RCC 7860 (cell line): ENCODE measurements around the gene IMMP2L.
"Not testable (repeated sequence)": the region's sequence is repeated elsewhere in the genome, so short reads cannot be mapped to it uniquely, and the experiment has no call there.

Experiments used
- DNase-seq: peaks from one replicate; pipeline ENCODE4 v3.0.0-alpha.2; 2015; ENCODE audit warnings: low spot score
- FAIRE-seq: peaks from 2 replicates; lab custom pipeline; 2012; peaks lifted over from hg19 to GRCh38; lab: Jason Lieb, UNC

Gene IMMP2L

DNA sequence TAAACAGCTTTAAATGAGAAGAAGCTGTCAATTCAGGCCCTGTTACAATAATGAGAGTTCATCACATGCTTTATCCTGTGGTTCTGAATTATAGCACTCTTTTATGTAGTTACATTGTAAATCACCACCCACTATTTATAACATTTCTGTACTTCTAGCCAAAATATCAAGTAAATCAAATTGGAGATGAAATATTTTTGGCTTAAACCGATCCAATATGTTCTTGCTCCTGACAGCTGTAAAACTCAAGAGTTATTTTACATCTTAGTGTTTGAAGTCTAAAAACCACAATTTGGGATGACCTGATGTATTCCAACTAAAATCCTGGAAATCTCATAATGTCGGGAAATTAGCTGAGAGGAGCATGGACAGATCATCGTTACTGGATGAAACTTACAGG is 842.6 kb downstream of the IMMP2L start:
- FAIRE-seq = no peak
- DNase-seq = no peak

DNA sequence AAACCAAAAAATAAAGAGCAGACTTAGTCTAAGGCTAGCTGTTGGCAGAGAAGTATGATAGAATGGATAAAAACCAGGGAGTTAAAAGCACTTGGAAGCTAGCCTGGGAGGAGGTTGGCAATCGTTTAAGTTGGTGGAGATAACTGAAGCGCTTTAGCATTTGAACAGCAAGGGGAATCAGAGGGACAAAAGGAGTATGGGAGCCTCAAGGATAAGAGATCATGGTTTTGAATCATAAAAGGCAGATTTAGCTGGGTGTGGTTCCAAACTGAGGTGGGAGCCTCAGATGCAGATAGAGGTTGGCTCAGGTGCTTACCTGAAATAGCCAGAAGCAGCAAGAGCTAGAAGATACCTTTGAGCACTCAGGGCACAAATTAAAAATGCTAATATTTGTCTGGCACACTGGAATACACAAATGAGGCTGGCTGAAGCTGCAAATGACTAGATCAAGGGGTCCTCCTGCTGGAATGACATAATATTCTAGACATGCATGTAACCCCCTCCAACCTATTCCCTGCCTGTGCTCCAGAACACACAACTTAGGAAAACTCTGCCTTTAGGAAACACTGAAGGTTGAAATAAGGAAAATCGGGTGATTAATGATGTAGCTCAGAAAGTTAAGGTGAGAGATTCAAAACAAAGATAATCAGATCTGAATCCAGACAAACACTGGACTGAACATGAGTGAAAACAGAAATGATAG is 843.6 kb downstream of the IMMP2L start:
- DNase-seq (no peak), FAIRE-seq (no peak)

DNA sequence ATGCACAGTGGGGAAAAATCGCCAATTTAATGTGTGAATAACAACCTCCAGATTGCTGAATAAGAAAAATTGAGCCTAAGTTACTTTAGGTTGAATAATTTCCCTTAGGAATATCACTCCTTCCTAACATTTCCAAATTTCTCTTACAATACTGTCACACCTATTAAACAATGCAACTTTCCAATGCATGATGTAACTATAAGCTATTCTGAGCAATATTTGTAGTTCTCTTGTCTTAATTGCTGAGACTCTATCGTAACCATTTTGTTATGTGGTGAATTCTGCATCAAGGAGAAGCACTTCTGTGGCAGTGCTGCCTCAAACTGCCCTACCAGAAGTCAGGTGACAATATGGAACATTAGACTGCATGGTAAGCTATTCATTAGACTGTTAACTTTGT is 858.1 kb downstream of the IMMP2L start:
- DNase-seq (no peak), FAIRE-seq (no peak)

DNA sequence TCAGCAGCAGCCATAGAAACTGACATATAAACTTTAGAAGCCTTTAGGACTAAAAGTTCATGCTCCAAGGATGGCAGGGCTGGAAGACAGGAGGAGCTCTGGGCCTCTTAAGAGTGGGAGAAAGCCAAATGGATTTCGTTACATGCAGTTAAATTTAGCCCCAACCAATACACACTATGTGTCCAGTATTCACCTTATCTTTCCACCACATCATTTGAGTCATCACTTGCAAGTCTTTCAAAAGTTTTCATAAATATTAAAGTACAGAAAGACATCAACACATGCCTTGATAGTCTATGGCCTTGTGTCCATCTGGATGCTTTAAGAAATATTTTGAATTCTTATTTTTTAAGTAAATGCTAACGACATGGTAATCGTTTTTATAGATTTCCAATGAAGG is 863.7 kb downstream of the IMMP2L start:
- DNase-seq = no peak
- no peak for FAIRE-seq

DNA sequence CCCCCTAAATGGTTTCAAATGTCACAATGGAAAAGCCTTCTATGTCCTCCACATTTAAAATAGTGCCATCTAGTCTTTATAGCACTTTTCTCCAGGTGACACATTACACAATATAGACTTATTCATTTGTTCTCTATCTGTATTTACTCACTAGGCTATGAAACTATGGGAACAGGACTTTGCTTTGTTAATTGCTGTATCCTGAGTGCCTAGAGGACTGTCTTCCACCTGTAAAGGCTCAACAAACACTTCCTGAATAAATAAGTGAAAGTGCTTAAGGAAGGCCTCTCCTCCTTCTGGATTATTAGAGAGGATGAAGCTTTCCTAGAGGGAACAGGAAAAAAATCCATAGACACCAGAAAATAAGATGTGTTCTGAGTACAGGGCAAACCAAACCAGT is 868.9 kb downstream of the IMMP2L start:
- FAIRE-seq (no peak), DNase-seq (no peak)

DNA sequence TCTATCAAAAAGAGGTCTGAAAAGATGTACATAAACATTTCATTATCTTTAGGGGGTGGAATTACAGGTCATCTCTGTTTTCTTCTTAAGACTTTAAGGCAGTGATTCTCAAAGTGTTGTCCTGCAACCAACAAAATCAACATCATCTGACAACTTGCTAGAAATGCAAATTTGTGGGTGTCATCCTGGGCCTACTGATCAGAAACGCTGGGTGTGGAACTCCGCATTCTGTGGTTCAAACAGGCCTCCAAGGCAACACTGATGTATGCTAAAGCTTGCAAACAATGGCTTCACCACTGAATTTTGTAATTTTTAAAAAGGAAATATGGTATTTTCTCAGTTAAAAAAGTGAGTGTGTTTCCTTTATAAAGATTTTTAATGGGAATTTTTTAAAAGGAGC is 873.4 kb downstream of the IMMP2L start:
- DNase-seq (no peak), FAIRE-seq (no peak)

DNA sequence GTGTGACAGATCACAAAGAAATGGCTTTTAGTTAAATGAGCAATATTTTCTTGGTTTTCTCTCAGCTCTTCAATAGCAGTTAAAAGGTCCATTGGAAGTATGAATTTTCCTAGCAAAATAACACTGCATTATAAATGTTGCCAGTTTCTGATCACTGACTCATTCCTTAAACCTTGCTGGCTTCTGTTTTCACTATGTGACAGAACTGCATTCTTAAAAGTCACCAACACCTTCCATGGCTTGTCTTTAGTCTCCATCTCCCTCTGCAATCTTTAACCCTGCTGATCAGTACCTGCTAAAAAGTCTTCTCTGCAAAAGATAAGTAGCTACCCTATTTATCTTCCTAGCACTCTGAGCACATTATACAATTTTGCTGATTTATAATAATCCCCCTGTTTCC is 876.4 kb downstream of the IMMP2L start:
- no peak for FAIRE-seq
- no peak for DNase-seq

DNA sequence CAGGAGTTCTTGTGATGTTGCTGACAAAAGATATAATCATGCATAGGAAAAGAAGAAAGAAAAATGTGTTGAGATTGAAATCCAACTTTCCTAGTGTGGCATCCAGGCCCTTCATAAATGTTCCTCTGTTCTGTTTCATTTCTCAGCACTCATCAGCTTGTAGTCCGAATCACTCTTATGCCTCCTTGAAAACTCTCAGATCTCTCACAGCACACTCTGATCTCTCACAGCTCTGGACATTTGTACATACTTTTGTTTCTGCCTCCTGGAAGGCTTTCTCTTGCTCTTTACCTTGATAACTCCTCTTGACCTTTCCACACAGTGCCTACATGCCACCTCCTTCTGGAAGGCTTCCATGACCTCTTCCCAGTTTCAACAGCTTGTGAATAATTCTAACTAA is 880.4 kb downstream of the IMMP2L start:
- DNase-seq (no peak), FAIRE-seq (no peak)

DNA sequence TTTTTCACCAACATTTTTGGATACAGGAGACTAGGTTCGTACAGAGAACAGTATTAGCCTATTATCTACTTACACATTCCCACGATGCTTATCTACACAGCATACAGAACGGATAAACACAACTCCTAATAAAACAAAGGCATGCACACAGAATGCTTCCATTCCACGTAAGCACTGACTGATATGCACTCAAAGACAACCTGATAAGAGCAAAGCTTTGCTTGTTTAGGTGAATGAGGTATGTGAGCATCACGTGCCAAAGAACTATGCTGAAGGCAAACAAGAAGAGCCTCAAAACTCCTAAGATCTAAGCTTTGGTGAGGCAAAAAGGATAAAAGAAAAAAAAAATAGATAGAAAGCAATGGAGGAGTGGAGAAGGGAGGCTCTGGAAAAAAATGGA is 884.9 kb downstream of the IMMP2L start:
- DNase-seq = no peak
- FAIRE-seq = no peak

DNA sequence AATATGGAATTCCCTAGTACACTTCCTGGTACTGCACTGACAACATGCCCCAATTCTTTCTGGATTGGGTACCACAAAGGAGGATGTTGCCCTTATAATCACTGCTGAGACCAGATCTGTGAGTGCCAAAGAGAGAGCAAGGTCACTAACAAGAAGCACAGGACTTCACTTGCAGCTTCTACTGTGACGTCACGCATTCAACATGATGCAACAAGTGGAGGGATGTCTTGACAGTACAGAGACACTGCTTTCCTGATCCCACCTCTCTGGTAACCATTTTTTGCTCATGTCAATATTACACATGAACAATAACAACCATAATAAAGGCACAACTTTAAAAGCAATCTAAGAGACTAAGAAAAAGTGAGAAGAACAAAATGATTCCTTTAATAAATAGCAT is 885.5 kb downstream of the IMMP2L start:
- DNase-seq = no peak
- no peak for FAIRE-seq

DNA sequence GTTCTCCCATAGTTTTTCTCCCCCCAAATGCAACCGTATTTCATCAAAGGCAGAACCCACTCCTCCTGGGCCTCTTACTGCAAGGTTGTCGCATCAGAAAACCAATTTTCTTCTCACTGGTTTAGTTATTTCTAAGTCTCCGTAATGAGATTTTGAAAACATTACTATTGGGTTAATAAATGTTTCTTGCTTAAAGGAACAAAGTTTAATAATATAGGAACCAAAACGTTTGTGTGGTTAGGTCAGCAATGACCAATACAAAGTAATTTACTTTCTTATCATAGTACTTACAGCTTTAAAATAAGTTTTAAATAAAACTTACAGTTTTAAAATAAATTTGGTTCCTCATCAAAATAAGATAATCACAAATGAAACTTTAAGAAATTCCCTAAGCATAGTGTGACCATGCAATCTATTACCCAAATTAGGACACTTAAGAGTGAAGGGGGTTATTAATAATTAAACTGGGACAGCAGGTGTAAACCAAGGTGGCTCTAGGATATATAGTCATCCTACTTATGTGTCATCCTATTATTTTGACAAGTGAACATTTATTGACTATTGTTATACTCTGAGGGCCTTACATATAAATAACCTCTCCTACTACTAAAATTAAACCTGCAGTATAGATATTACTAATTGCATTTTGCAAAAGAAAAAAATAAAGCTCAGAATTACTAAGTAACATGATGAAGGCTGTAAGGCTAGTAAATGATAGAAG is 886.7 kb downstream of the IMMP2L start:
- DNase-seq = no peak
- FAIRE-seq = no peak

DNA sequence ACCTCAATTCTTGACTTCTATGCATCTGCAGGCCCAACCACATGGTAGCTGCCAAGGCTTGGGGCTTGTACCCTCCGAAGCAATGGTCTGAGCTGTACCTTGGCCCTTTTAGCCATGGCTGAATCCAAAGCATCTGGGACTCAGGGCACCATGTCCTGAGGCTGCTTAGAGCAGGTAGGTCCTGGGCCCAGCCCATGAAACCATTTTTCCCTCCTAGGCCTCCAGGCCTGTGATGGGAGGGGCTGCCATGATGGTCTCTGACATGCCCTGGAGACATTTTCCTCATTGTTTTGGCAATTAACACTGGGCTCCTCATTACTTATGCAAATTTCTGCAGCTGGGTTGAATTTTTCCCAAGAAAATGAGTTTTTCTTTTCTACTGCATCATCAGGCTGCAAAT is 889.1 kb downstream of the IMMP2L start:
- no peak for DNase-seq
- FAIRE-seq = no peak

DNA sequence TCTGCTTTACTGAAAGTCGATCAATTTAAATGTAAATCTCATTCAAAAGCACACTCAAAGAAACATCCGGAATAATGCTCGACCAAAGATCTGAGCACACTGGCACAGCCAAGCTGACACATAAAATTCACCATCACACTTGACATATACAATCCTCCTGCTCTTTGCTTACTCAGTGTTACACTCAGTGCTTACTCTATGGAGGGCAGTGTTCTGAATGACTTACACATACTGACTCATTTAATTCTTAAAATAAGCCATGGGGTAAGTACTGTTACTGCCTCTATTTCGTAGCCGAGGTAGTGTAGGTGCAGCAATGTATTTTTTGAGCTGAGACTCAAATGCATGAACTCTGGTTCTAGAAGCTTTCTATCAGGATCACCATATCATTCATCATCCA is 892.9 kb downstream of the IMMP2L start:
- no peak for DNase-seq
- FAIRE-seq = no peak

DNA sequence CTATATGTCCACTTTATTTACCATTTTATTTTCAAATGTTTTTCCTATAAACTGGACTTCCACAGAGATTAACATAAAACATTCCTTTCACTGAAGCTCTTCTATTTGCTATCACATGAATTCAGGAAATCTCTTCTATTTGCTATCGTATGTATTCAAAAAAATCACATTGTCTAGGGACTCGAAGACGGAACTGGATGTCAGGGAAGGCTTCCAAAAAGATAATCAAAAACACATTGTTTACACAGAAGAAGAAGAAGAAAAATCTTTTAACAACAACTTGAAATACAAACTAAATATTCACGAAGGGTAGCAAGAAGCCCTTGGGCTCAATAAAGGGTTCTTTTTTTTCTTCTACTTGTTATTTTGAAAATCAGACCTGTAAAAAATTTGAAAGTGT is 897.5 kb downstream of the IMMP2L start:
- DNase-seq = no peak

DNA sequence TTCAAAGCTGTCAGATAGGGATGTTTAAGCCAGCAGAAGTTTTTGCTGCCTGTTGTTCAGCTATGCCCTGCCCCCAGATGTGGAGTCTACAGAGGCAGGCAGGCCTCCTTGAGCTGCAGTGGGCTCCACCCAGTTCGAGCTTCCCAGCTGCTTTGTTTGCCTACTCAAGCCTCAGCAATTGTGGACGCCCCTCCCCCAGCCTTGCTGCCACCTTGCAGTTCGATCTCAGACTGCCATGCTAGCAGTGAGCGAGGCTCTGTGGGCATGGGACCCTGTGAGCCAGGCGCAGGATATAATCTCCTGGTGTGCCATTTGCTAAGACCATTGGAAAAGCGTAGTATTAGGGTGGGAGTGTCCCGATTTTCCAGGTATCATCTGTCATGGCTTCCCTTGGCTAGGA is 901.7 kb downstream of the IMMP2L start:
- not testable (repeated sequence) for FAIRE-seq, DNase-seq

More for the DNA sequence above, 897.5 kb downstream of the IMMP2L start:
- no peak for FAIRE-seq

DNA sequence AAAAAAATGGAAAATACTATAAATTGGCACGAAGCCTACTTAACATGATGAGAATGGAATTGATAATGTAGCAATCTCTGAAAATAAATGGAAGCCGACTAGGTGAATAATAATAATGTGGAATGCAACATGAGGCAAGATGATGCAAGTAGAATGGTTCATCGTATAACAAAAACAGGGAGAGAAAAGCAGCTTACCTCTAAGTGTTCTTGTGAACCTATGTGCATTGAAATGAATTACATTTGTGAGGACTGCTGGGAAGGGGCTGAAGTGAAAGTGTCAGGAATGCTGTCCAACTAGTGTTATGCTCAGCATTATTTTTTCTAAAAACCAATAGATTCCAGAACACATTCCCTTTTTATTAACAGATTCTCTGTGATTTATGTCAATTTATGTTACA is 912.0 kb downstream of the IMMP2L start:
- no peak for DNase-seq
- no peak for FAIRE-seq

DNA sequence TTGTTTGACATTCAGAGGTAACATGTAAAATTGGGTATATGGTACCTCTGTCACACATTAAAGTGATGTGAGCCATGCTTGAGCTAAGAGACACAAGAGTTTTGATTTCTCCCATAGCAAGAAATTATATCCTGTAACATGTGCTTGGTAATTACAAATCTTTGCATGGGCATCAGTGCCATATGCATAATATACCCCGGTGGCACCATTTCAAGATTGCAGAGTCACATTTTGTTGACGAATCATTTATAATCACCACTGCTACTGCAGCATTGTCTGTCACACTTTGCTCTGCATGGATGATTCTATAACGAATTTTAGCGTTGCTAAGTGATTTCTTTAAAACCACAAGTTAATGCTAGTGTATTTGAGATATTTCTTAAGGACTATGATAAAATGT is 915.0 kb downstream of the IMMP2L start:
- FAIRE-seq = no peak
- no peak for DNase-seq

DNA sequence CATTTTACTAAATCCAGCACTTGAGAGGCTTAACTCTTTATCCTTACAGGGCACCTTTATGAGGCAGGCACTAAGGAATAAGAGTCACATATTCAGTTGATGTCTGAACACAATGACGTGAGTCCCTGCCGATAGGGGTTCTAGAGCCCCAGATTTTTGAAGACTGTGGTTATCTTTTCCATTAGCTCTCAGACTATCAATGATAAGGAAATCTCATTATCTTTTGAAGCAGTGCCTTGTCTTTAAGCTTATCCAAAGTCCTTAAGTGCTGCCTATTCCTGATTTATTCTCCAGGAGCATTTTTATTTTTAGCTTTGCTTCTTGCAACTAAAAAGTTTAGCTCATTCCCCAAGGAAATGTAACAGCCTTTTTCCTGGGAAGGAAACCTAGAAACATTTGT is 915.5 kb downstream of the IMMP2L start:
- FAIRE-seq = no peak
- DNase-seq = no peak

DNA sequence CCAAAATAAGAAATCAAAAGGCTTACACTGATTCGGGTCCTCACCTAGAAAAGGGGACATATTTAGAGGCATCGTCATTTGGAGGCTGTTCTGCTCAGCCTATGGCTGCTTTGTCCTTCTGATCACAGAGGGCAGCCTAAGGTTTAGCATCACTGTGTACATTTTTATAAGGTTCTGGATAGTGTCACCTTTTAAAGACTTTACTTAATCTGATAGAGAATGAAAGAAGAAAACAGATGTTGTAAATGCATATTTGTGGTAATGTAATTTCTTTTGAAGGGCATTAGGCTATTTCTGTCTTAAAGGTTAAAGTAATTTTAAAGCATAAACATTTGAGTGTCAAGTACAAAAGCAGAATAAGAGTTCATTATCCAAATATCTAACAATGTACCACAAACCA is 916.7 kb downstream of the IMMP2L start:
- DNase-seq = no peak
- no peak for FAIRE-seq

DNA sequence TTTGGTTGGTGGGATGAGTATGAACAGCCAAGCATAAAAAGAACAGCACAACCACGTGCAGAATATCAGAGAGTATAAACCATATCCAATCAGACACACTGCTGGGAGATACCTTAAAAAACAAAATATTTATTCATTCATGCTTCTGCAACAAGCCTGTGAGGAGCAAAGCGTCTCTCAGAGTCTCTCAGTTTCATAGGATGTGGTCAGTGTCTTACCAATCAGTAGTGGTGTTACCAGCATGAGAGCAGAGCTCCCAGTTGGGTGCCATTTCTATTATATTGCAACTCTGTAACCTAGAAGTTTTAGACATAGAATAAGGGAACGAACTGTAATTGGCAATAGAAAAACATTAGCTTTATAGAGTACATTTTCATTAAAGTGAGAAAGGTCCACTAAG is 917.2 kb downstream of the IMMP2L start:
- FAIRE-seq = no peak

DNA sequence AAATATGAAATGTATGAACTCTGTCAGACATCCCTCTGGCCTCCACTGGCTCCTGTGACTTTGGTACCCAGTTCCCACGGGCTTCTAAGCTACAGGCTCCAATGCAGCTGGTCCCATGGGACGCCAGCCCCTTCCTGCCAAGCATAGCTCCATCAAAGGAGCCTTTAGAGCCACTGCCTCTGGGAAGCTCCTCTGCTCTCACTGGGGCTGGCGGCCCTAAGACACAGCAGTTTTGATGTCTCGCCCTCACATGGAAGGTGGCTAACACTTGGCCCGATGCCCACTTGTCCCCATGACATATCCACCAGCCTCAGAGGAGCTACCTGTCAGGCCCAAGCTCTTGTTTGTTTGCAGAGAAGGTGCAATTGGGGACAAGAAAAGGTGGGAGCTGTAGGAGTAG is 925.0 kb downstream of the IMMP2L start:
- no peak for DNase-seq

More for the DNA sequence above, 917.2 kb downstream of the IMMP2L start:
- DNase-seq = no peak

DNA sequence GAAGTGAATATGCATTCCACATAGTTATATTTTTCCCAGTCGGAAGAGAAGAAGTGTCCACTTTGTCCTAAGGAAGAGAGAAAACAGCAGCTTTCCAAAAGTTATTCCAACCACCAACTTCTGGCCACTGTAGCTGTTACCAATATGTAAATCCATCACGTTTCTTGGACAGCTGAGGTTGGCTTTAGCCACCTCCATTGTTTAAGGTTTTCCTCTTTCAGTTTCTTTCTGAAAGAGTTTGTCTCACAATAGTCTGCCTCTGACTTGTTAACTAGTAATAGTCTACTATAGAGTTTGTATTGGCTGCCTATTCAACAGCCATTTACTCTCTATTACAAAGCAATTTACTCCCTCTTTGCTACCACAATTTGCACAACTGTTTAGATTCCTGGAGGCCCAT is 929.0 kb downstream of the IMMP2L start:
- DNase-seq (no peak), FAIRE-seq (no peak)

More for the DNA sequence above, 925.0 kb downstream of the IMMP2L start:
- no peak for FAIRE-seq

DNA sequence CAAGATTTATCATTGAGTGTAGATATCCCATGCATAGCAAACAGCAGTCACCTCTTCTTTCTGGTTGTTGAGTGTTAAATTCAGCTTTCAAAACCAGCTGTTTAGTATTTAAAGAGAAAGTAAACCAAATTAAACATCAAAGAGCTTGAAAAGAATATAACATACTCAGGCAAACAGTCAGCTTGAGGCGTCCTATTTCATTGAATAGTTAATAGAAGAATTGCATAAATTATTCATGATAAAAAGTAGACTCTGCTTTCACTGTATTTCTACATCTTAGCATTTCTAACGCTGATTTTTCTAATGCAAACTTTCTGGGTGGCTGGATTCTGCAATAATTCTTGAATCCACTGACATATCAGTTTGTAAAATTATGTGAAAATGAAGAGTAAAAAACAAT is 935.9 kb downstream of the IMMP2L start:
- FAIRE-seq = no peak
- no peak for DNase-seq
